HepG2 (cell line): ENCODE measurements around the gene CNIH3. TPM values are rescaled to one million over a fixed set of nuclear protein-coding genes. Genes with fewer than 3 reads are reported as not detected.
A peak's percentile ranks its signal among the peaks of the same experiment; 100 is the strongest.

ENCODE experiments used
- ATAC-seq: fragments of 200-7000 bp; cut with Tn5 transposase; 3 replicates; pipeline ENCODE4 v1.9.1; 2020; ENCODE audit warnings: mild to moderate bottlenecking, moderate library complexity
- BruUV-seq: library from RNA; stranded (reverse); fragments of 400-500 nt; replicated peaks from 2 replicates; lab custom pipeline; 2021; lab: Mats Ljungman, UMichigan
- CTCF ChIA-PET: fragments of 300-600 bp; formaldehyde crosslinking; extraction: SDS; loops from one replicate; lab custom pipeline; 2021; ENCODE audit warnings: low total read pairs, inconsistent platforms, low intra/inter-chr PET ratio; lab: Yijun Ruan, JAX
- POLR2A ChIA-PET: fragments of 350-600 bp; sonication (Branson Sonifier 250); formaldehyde crosslinking; loops from one replicate; lab custom pipeline; 2020; ENCODE audit warnings: antibody characterized with exemption, inconsistent platforms; lab: Yijun Ruan, JAX
- DNase-seq: peaks from one replicate; pipeline ENCODE4 v3.0.0-alpha.2; 2015; ENCODE audit warnings: low spot score
- FAIRE-seq: peaks from 3 replicates; lab custom pipeline; 2011; peaks lifted over from hg19 to GRCh38; lab: Jason Lieb, UNC
- H2AFZ ChIP-seq: one replicate; pipeline ENCODE4 v1.6.1; 2011; ENCODE audit warnings: low read length, inconsistent platforms
- H3K27ac ChIP-seq: fragments of 300-600 bp; 3 replicates; pipeline ENCODE4 v1.8.0; 2011; ENCODE audit warnings: mixed run types, mild to moderate bottlenecking, mixed read lengths, low read length, inconsistent platforms; ENCODE audit not compliant: insufficient read depth; ENCODE audit errors: extremely low read length
- H3K27me3 ChIP-seq, 2 experiments: fragments of 200-600 bp in 1 of 2; 2 replicates in 1 of 2; 3 replicates in 1 of 2; pipeline versions ENCODE4 v1.6.0 to v1.8.0; 2011; ENCODE audit warnings: low read length in 2 of 2, mild to moderate bottlenecking in 2 of 2, moderate library complexity in 2 of 2, inconsistent platforms in 1 of 2; ENCODE audit not compliant: insufficient read depth in 2 of 2, control insufficient read depth in 1 of 2
- H3K36me3 ChIP-seq, 2 experiments: fragments of 200-600 bp in 1 of 2; replicated peaks in 1 of 2; 2 replicates in 1 of 2; 3 replicates in 1 of 2; pipeline versions ENCODE4 v1.5.1 to v1.8.0; 2011; ENCODE audit warnings: low read length in 2 of 2, inconsistent platforms in 1 of 2; ENCODE audit not compliant: insufficient read depth in 2 of 2, control insufficient read depth in 1 of 2
- H3K4me1 ChIP-seq: 2 replicates; pipeline ENCODE4 v1.5.1; 2012; ENCODE audit warnings: low read length, inconsistent platforms; ENCODE audit not compliant: insufficient read depth
- H3K4me2 ChIP-seq: 2 replicates; pipeline ENCODE4 v1.6.0; 2011; ENCODE audit warnings: low read depth, low read length, inconsistent platforms
- H3K4me3 ChIP-seq, 3 experiments: fragments of 200-600 bp in 1 of 3; sonication (generic), shearing (Covaris generic) in 1 of 3; replicated peaks in 1 of 3; 2 replicates each; pipeline ENCODE4 v1.5.1; 2011 to 2016; ENCODE audit warnings: low read length in 3 of 3, inconsistent platforms in 2 of 3, low read depth in 2 of 3, mild to moderate bottlenecking in 2 of 3, control low read depth in 1 of 3, mixed read lengths in 1 of 3; ENCODE audit not compliant: insufficient read depth in 1 of 3
- H3K79me2 ChIP-seq: one replicate; pipeline ENCODE4 v1.6.1; 2011; ENCODE audit warnings: low read length, inconsistent platforms; ENCODE audit not compliant: insufficient read depth
- H3K9ac ChIP-seq: 2 replicates; pipeline ENCODE4 v1.6.0; 2011; ENCODE audit warnings: mild to moderate bottlenecking, low read depth, low read length, inconsistent platforms; ENCODE audit not compliant: insufficient read depth
- H3K9me3 ChIP-seq: 2 replicates; pipeline ENCODE4 v1.5.1; 2012; ENCODE audit warnings: mild to moderate bottlenecking, low read length
- H4K20me1 ChIP-seq: 2 replicates; pipeline ENCODE4 v1.6.0; 2011; ENCODE audit warnings: inconsistent platforms, mild to moderate bottlenecking, low read length, moderate library complexity; ENCODE audit not compliant: insufficient read depth
- AGO2 ChIP-seq: fragments of 200-400 bp; formaldehyde crosslinking; optimal IDR thresholded peaks from 2 replicates; pipeline ENCODE3; 2017; ENCODE audit warnings: mild to moderate bottlenecking, low read depth, low read length, moderate library complexity
- ARNTL ChIP-seq: sonication (generic); formaldehyde crosslinking; IDR thresholded peaks from 2 replicates; pipeline ENCODE4 v1.4.0; 2020; ENCODE audit warnings: mild to moderate bottlenecking, missing genetic modification reagents
- ATRX ChIP-seq: sonication (generic); formaldehyde crosslinking; IDR thresholded peaks from 2 replicates; pipeline ENCODE4 v1.4.0; 2020; ENCODE audit warnings: missing genetic modification reagents, borderline replicate concordance
- CEBPG ChIP-seq: IDR thresholded peaks from 2 replicates; pipeline ENCODE4 v1.6.1; 2016
- JUN ChIP-seq: sonication (generic); formaldehyde crosslinking; IDR thresholded peaks from 2 replicates; pipeline ENCODE4 v1.4.0; 2020; ENCODE audit warnings: mild to moderate bottlenecking, missing genetic modification reagents
- TEAD2 ChIP-seq: sonication (generic); formaldehyde crosslinking; IDR thresholded peaks from 2 replicates; pipeline ENCODE4 v1.9.0; 2021; ENCODE audit warnings: missing genetic modification reagents
- ZNF251 ChIP-seq: sonication (generic); formaldehyde crosslinking; IDR thresholded peaks from 2 replicates; pipeline ENCODE4 v1.9.0; 2021; ENCODE audit warnings: mild to moderate bottlenecking, missing genetic modification reagents
- ZNF891 ChIP-seq: sonication (generic); formaldehyde crosslinking; IDR thresholded peaks from 2 replicates; pipeline ENCODE4 v1.5.0; 2020; ENCODE audit warnings: mild to moderate bottlenecking, missing genetic modification reagents
- WGBS: methylation state at CpG from one replicate; pipeline ENCODE4 v1.1.6; 2017; ENCODE audit warnings: low lambda C conversion rate; 5-methylcytosine and 5-hydroxymethylcytosine counted together
- in situ Hi-C: cut with HindIII; loops from 2 replicates; pipeline ENCODE4 v1.10.0; 2017; ENCODE audit warnings: low pct_unique_long_range_greater_than_20kb; ENCODE audit not compliant: extremely low pct_ligation_motif_present
- intact Hi-C: fragments of 100-400 bp; cut with micrococcal nuclease; formaldehyde crosslinking; loops from one replicate; pipeline ENCODE4 v1.10.0; 2022; ENCODE audit not compliant: unreplicated experiment
- polyA plus RNA-seq, 8 experiments: library from polyadenylated mRNA; depleted of rRNA in 3 of 8; stranded (reverse) in 7 of 8; unstranded in 1 of 8; fragments of >200 nt; fragmentation: Illumina TruSeq in 4 of 8; extraction: Trizol in 4 of 8; gene quantifications; 2 replicates each; pipeline versions ENCODE4 v1.2.1 to v1.2.3, GENCODE V29; 2011 to 2016; ENCODE audit warnings: low read depth in 4 of 8, missing spikeins in 1 of 8, mixed read lengths in 1 of 8; ENCODE audit not compliant: insufficient read depth in 1 of 8
- total RNA-seq, 5 experiments: library from RNA; depleted of rRNA; stranded (reverse); fragments of >200 nt; fragmentation: Illumina TruSeq; extraction: Trizol; gene quantifications; 2 replicates each; pipeline ENCODE4 v1.2.3, GENCODE V29; 2016; ENCODE audit warnings: low read depth in 1 of 5
- TF ChIP-seq, protein P1 (sequence below): IDR thresholded peaks from 2 replicates; pipeline ENCODE4 v1.6.1; 2016; ENCODE audit warnings: control low read depth
- TF ChIP-seq, protein P2 (sequence below): sonication (generic); formaldehyde crosslinking; IDR thresholded peaks from 2 replicates; pipeline ENCODE4 v1.4.0; 2020; ENCODE audit warnings: missing genetic modification reagents
- TF ChIP-seq, protein P3 (sequence below), 2 experiments: IDR thresholded peaks; 2 replicates each; pipeline ENCODE4 v1.6.1; 2011 to 2012; ENCODE audit warnings: low read length in 2 of 2, borderline replicate concordance in 1 of 2, low read depth in 1 of 2, mild to moderate bottlenecking in 1 of 2, moderate library complexity in 1 of 2
- TF ChIP-seq, protein P4 (sequence below): sonication (generic); formaldehyde crosslinking; IDR thresholded peaks from 2 replicates; pipeline ENCODE4 v1.9.0; 2021; ENCODE audit warnings: missing genetic modification reagents, mild to moderate bottlenecking, borderline replicate concordance

Gene CNIH3
- total and polyA plus RNA-seq, 2 of the 13 experiments (the other 11 are each of a cell fraction or from before 2014, with no cell fraction given), result 0.36 to 1.1 TPM

DNA sequence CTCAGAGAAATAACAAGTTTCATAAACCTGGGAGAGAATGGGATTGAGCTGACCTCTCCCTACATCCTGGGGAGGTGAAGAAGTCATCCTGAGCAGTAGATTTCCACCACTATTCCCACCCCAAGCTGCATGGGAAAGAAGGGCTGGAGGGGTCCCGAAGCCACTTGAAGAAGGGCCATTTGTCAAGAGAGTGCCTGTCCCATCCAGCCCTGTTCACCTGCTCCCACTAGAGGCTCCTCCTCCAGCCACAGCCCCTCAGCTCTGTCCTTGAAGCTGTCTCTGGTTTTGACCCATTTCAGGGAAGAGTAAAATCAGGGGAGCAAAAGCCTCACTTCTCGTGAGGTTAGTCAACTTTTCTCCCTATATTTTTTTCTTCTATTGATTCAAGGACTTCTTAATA is 157.5 kb downstream of the CNIH3 start (continued):
- TF ChIP-seq, protein P1, sequence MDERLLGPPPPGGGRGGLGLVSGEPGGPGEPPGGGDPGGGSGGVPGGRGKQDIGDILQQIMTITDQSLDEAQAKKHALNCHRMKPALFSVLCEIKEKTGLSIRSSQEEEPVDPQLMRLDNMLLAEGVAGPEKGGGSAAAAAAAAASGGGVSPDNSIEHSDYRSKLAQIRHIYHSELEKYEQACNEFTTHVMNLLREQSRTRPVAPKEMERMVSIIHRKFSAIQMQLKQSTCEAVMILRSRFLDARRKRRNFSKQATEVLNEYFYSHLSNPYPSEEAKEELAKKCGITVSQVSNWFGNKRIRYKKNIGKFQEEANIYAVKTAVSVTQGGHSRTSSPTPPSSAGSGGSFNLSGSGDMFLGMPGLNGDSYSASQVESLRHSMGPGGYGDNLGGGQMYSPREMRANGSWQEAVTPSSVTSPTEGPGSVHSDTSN, result no peak
- TF ChIP-seq AGO2, result no peak
- no peak for TF ChIP-seq JUN (CRISPR knock-in tag)
- TF ChIP-seq CEBPG, result no peak
- TF ChIP-seq ARNTL (CRISPR knock-in tag), result no peak
- TF ChIP-seq, protein P2, sequence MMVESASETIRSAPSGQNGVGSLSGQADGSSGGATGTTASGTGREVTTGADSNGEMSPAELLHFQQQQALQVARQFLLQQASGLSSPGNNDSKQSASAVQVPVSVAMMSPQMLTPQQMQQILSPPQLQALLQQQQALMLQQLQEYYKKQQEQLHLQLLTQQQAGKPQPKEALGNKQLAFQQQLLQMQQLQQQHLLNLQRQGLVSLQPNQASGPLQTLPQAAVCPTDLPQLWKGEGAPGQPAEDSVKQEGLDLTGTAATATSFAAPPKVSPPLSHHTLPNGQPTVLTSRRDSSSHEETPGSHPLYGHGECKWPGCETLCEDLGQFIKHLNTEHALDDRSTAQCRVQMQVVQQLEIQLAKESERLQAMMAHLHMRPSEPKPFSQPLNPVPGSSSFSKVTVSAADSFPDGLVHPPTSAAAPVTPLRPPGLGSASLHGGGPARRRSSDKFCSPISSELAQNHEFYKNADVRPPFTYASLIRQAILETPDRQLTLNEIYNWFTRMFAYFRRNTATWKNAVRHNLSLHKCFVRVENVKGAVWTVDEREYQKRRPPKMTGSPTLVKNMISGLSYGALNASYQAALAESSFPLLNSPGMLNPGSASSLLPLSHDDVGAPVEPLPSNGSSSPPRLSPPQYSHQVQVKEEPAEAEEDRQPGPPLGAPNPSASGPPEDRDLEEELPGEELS, result no peak

DNA sequence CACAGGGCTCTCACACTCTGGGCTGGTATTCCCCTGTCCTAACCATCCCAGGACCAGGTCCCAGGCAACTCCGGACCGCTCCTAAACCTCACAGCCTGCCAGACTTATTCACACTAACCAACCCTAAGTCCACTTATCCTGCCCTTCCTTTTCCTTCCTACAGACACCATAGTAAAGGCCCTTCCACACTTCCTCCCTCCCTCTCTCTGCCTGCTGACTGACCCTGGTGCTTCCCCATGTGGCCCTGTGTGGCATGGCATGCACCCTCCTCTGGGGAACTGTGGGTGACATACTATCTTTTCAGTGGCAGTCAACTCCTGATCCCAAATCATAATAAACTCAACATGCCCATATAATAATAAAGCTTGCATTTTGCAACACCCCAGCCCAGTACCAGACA is 158.3 kb downstream of the CNIH3 start:
- ATAC-seq (peak; percentile 81), DNase-seq (no peak), FAIRE-seq (peak; percentile 26)
- intact Hi-C loops, result no loop called here
- Histone ChIP-seq H3K79me2 (no peaks in the 10 kb centered on the region), H3K4me3 (no peak overlapping the region), H3K27ac (no peak overlapping the region), H2AFZ (no peak overlapping the region), H3K36me3 (no peaks in the 10 kb centered on the region), H4K20me1 (no peaks in the 10 kb centered on the region), H3K27me3 (peaks cover 0 to 2% of the 10 kb centered on the region in 2 experiments; a peak in 1 of 5 replicates), H3K9ac (no peak overlapping the region), H3K4me2 (no peak overlapping the region), H3K4me1 (no peaks in the 10 kb centered on the region), H3K9me3 (no peaks in the 10 kb centered on the region)
- no TSS peak for BruUV-seq
- ChIA-PET POLR2A (no interaction called here), CTCF (no interaction called here)
- in situ Hi-C loops, result no loop called here
- 54% methylated on average over 2 of the region's 2 CpGs for WGBS
- no peak for TF ChIP-seq TEAD2 (CRISPR knock-in tag)
- no peak for TF ChIP-seq ZNF891
- TF ChIP-seq, protein P3, sequence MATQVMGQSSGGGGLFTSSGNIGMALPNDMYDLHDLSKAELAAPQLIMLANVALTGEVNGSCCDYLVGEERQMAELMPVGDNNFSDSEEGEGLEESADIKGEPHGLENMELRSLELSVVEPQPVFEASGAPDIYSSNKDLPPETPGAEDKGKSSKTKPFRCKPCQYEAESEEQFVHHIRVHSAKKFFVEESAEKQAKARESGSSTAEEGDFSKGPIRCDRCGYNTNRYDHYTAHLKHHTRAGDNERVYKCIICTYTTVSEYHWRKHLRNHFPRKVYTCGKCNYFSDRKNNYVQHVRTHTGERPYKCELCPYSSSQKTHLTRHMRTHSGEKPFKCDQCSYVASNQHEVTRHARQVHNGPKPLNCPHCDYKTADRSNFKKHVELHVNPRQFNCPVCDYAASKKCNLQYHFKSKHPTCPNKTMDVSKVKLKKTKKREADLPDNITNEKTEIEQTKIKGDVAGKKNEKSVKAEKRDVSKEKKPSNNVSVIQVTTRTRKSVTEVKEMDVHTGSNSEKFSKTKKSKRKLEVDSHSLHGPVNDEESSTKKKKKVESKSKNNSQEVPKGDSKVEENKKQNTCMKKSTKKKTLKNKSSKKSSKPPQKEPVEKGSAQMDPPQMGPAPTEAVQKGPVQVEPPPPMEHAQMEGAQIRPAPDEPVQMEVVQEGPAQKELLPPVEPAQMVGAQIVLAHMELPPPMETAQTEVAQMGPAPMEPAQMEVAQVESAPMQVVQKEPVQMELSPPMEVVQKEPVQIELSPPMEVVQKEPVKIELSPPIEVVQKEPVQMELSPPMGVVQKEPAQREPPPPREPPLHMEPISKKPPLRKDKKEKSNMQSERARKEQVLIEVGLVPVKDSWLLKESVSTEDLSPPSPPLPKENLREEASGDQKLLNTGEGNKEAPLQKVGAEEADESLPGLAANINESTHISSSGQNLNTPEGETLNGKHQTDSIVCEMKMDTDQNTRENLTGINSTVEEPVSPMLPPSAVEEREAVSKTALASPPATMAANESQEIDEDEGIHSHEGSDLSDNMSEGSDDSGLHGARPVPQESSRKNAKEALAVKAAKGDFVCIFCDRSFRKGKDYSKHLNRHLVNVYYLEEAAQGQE (IDR thresholded peaks at IDR 0.05; ENCODE audit: borderline replicate concordance in 1 of 2, low read depth in 1 of 2, low read length in 2 of 2), result no peak
- no peak for TF ChIP-seq ZNF251 (CRISPR knock-in tag)
- TF ChIP-seq, protein P4, sequence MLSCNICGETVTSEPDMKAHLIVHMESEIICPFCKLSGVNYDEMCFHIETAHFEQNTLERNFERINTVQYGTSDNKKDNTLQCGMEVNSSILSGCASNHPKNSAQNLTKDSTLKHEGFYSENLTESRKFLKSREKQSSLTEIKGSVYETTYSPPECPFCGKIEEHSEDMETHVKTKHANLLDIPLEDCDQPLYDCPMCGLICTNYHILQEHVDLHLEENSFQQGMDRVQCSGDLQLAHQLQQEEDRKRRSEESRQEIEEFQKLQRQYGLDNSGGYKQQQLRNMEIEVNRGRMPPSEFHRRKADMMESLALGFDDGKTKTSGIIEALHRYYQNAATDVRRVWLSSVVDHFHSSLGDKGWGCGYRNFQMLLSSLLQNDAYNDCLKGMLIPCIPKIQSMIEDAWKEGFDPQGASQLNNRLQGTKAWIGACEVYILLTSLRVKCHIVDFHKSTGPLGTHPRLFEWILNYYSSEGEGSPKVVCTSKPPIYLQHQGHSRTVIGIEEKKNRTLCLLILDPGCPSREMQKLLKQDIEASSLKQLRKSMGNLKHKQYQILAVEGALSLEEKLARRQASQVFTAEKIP (CRISPR knock-in tag), result no peak
- TF ChIP-seq ATRX (CRISPR knock-in tag), result no peak
